Sigmoid colon (tissue), 7 donors: ENCODE measurements around the gene GALP. TPM values are rescaled to one million over a fixed set of nuclear protein-coding genes. Genes with fewer than 3 reads are reported as not detected.
"Not testable (repeated sequence)": the region's sequence is repeated elsewhere in the genome, so short reads cannot be mapped to it uniquely, and the experiment has no call there.

Experiments
- DNase-seq: peaks from one replicate; pipeline ENCODE4 v3.0.0-alpha.2; 2019
- H3K27ac ChIP-seq, 4 donors: fragments of 200-600 bp; sonication (generic); one replicate each; pipeline ENCODE4 v1.5.1; 2016 to 2019; ENCODE audit warnings: mild to moderate bottlenecking in 1 of 4
- H3K27me3 ChIP-seq, 3 donors: fragments of 200-600 bp; sonication (generic); one replicate each; pipeline ENCODE4 v1.5.1; 2019; ENCODE audit warnings: mild to moderate bottlenecking in 1 of 3
- H3K36me3 ChIP-seq, 4 donors: fragments of 200-600 bp; sonication (generic); one replicate each; pipeline ENCODE4 v1.5.1; 2016 to 2019
- H3K4me1 ChIP-seq, 4 donors: fragments of 200-600 bp; sonication (generic); one replicate each; pipeline ENCODE4 v1.5.1; 2017 to 2019
- H3K4me3 ChIP-seq, 4 donors: fragments of 200-600 bp; sonication (generic); one replicate each; pipeline ENCODE4 v1.5.1; 2017 to 2019; ENCODE audit warnings: mild to moderate bottlenecking in 2 of 4, moderate library complexity in 1 of 4
- H3K9me3 ChIP-seq, 4 donors: fragments of 200-600 bp in 3 of 4; sonication (generic) in 3 of 4; one replicate each; pipeline versions ENCODE4 v1.5.1 to v1.6.1; 2013 to 2019
- EP300 ChIP-seq, 4 donors: sonication (generic); formaldehyde crosslinking; IDR thresholded peaks; one replicate each; pipeline ENCODE4 v1.6.1; 2017; ENCODE audit warnings: antibody characterized with exemption in 4 of 4
- POLR2A ChIP-seq, 2 donors: fragments of 450-650 bp; IDR thresholded peaks; one replicate each; pipeline ENCODE4 v1.6.1; 2016; ENCODE audit warnings: antibody characterized with exemption in 2 of 2, mild to moderate bottlenecking in 2 of 2, moderate library complexity in 2 of 2
- POLR2AphosphoS5 ChIP-seq, 4 donors: sonication (generic); formaldehyde crosslinking; IDR thresholded peaks; one replicate each; pipeline ENCODE4 v1.6.1; 2017; ENCODE audit warnings: antibody characterized with exemption in 4 of 4
- WGBS, 2 donors: extraction: QIAGEN DNeasy Blood & Tissue Kit; methylation state at CpG; one replicate each; pipeline ENCODE4 v1.1.7; 2013; 5-methylcytosine and 5-hydroxymethylcytosine counted together
- intact Hi-C: fragments of 100-400 bp; cut with DNase I; formaldehyde crosslinking; loops from one replicate; pipeline ENCODE4 v1.15.1; 2023
- polyA plus RNA-seq, 3 donors: library from polyadenylated mRNA; stranded (reverse); fragments of 200-250 nt; gene quantifications; one replicate each; pipeline ENCODE4 v1.2.3, GENCODE V29; 2013
- total RNA-seq, 4 donors: library from RNA; depleted of rRNA; stranded (reverse); fragments of >200 nt; gene quantifications; one replicate each; pipeline ENCODE4 v1.1.0, GENCODE V29; 2016
- TF ChIP-seq, protein P1 (sequence below), 4 experiments: fragments of 450-650 bp in 3 of 4; fragments of 200-600 bp in 1 of 4; IDR thresholded peaks; one replicate each; pipeline ENCODE4 v1.5.1; 2016 to 2019; ENCODE audit warnings: antibody characterized with exemption in 4 of 4, mild to moderate bottlenecking in 3 of 4, moderate library complexity in 2 of 4
- donor health status: healthy with polysubstance abuse.
- donor health status: Bipolar disorder and iron deficiency.
- donor health status: healthy.

Gene GALP
- total and polyA plus RNA-seq, 7 donors, result not detected

DNA sequence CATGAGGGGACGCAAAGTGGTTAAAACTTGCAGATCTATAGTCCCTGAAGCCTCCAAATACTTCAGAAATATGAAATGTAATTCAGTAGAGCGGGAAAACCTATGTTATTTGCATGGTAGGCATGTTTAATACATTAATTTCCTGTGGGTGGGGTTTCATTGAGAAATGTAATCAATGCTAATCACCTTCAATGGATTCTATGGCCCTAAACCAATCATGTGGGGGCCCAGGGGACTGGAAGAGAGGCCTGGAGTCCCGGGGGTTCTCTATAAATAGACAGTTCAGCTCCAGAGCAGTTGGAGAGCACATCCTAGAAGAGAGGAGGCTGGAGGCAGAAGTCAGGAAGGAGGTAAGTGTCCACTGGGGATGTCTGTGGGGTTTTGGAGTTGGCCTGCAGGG is 26.2 kb downstream of the GALP start, which contains the start of gene ZSCAN5C:
ZSCAN5C (plus strand) TSS at position 301 of the 400 bp plus-strand sequence. CDS start 3,641 bp downstream, outside the sequence.
- DNase-seq, result no peak
- WGBS, 2 donors, result 65 to 66% methylated on average over 3 of the region's 3 CpGs
- H3K27me3 ChIP-seq, result no peaks in the 10 kb centered on the region
- intact Hi-C loops, result no loop called here
- no peaks in the 10 kb centered on the region for H3K36me3 ChIP-seq
- no peaks in the 10 kb centered on the region for H3K4me1 ChIP-seq
- TF ChIP-seq, protein P1, sequence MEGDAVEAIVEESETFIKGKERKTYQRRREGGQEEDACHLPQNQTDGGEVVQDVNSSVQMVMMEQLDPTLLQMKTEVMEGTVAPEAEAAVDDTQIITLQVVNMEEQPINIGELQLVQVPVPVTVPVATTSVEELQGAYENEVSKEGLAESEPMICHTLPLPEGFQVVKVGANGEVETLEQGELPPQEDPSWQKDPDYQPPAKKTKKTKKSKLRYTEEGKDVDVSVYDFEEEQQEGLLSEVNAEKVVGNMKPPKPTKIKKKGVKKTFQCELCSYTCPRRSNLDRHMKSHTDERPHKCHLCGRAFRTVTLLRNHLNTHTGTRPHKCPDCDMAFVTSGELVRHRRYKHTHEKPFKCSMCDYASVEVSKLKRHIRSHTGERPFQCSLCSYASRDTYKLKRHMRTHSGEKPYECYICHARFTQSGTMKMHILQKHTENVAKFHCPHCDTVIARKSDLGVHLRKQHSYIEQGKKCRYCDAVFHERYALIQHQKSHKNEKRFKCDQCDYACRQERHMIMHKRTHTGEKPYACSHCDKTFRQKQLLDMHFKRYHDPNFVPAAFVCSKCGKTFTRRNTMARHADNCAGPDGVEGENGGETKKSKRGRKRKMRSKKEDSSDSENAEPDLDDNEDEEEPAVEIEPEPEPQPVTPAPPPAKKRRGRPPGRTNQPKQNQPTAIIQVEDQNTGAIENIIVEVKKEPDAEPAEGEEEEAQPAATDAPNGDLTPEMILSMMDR (IDR thresholded peaks at IDR 0.05), result no peak
- no peak for TF ChIP-seq EP300 (IDR thresholded peaks at IDR 0.05)
- TF ChIP-seq POLR2A (IDR thresholded peaks at IDR 0.05), result no peak
- no peak for TF ChIP-seq POLR2AphosphoS5 (IDR thresholded peaks at IDR 0.05)
- no peak within 1 kb of the TSS for H3K27ac ChIP-seq
- no peak within 1 kb of the TSS for H3K4me3 ChIP-seq
- H3K9me3 ChIP-seq, result no peaks in the 10 kb centered on the region

DNA sequence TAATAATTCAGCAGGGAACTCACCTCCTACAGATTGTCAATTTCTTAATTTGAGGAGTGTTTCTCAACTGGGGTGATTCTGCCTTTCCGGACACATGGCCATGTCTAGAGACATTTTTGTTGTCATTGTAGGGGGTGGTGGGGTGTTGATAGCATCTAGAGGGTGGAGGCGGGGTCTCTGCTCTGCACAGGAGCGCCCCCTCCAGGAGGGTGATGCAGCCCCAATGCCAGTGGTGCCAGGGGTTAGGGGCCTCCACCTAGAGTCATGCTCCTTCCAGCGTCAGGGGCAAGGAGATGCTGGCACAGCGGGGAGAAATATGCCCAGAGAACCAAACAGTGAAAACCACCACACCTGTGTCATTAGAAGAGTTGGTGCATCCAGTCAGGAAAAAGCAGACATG is 31.8 kb downstream of the GALP start:
- H3K27me3 ChIP-seq, H3K9me3 ChIP-seq, DNase-seq, H3K36me3 ChIP-seq, H3K4me1 ChIP-seq, H3K27ac ChIP-seq, intact Hi-C loops, H3K4me3 ChIP-seq: not testable (repeated sequence)
- WGBS, 2 donors, result 71 to 88% methylated on average over 5 of the region's 5 CpGs

DNA sequence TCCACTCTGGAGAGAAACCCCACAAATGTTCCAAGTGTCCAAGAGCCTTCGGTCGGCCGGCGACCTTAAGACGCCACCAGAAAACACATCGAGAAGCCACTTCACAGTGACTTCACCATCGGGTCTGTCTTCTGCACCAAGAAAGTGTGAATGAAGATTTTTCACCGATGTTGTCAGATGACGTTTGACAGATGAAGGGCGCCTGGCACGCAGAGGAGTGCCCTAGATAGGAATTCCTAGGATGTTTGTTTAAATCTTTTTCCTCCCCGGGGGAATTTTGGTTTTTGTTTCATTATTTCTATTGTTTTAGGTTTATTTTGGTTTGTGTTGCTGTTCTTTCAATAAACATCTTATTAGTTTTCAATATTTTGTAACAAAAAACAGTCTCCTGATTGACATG is 33.3 kb downstream of the GALP start:
- intact Hi-C loops, result no loop called here
- Histone ChIP-seq H3K36me3 (no peaks in the 10 kb centered on the region), H3K4me3 (no peak overlapping the region), H3K4me1 (no peaks in the 10 kb centered on the region), H3K9me3 (no peaks in the 10 kb centered on the region), H3K27me3 (peaks cover 0 to 4% (median 0%) of the 10 kb centered on the region in 3 donors), H3K27ac (no peak overlapping the region)
- WGBS, 2 donors, result 89 to 90% methylated on average over 12 of the region's 12 CpGs
- TF ChIP-seq, protein P1 (IDR thresholded peaks at IDR 0.05), result no peak
- no peak for TF ChIP-seq POLR2A (IDR thresholded peaks at IDR 0.05)
- TF ChIP-seq POLR2AphosphoS5 (IDR thresholded peaks at IDR 0.05), result no peak
- no peak for TF ChIP-seq EP300 (IDR thresholded peaks at IDR 0.05)
- no peak for DNase-seq

DNA sequence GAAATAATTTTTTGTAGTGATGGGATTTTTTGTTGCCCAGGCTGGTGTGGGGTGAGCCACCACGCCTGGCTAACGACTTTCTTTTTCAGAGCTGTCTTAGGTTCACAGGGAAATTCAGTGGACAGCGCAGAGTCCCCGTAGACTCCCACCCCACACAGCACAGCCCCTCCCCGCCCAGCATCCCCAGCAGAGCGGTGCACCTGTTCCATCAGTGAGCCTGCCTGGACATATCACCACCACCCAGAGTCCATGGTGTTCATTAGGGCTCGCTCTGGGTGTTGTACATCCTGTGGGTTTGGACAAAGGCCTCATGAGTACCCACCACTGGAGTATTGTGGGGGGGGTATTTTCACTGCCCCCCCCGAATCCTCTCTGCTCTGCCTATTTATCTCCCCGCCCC is 34.2 kb downstream of the GALP start:
- H3K9me3 ChIP-seq, H3K27me3 ChIP-seq, H3K36me3 ChIP-seq, intact Hi-C loops, H3K4me1 ChIP-seq, H3K4me3 ChIP-seq, H3K27ac ChIP-seq, DNase-seq: not testable (repeated sequence)
- 90 to 94% methylated on average over 9 of the region's 9 CpGs for WGBS, 2 donors

DNA sequence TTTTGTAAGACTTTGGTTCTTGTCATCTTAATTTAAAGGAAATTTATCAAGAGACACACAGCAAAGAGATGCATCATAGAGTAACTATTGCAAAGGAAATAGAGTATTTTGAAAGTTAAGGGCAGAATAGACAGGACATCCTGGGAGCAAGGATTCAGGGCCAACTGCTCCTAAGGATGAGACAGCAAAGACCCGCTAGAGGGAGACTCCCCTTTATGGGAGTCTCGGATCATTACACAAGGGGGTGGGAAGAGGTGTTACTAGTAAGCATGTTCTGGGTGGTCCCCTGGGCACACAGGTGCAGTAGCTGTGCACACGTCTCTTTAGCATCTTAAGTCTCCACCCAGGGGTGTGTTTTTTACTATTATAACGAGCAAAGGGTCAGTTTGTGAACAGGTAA is 35.9 kb downstream of the GALP start:
- intact Hi-C loops, result no loop called here
- Histone ChIP-seq H3K4me3 (no peak overlapping the region), H3K36me3 (no peaks in the 10 kb centered on the region), H3K4me1 (no peaks in the 10 kb centered on the region), H3K9me3 (no peaks in the 10 kb centered on the region), H3K27me3 (peaks cover 0 to 9% (median 3%) of the 10 kb centered on the region in 3 donors), H3K27ac (no peak overlapping the region)
- no peak for DNase-seq
- WGBS, 2 donors, result 69 to 81% methylated on average over 4 of the region's 4 CpGs
- TF ChIP-seq EP300 (IDR thresholded peaks at IDR 0.05) (no peak), POLR2AphosphoS5 (IDR thresholded peaks at IDR 0.05) (no peak), POLR2A (IDR thresholded peaks at IDR 0.05) (no peak)
- TF ChIP-seq, protein P1 (IDR thresholded peaks at IDR 0.05), result no peak
